HepG2 (cell line): Measurements from ENCODE around the gene PCP4L1. TPM values are rescaled to one million over a fixed set of nuclear protein-coding genes. Genes with fewer than 3 reads are reported as not detected.

Experiments used
- ATAC-seq: fragments of 200-7000 bp; cut with Tn5 transposase; 3 replicates; pipeline ENCODE4 v1.9.1; 2020; ENCODE audit warnings: mild to moderate bottlenecking, moderate library complexity
- BruUV-seq: library from RNA; stranded (reverse); fragments of 400-500 nt; replicated peaks from 2 replicates; lab custom pipeline; 2021; lab: Mats Ljungman, UMichigan
- CTCF ChIA-PET: fragments of 300-600 bp; formaldehyde crosslinking; extraction: SDS; loops from one replicate; lab custom pipeline; 2021; ENCODE audit warnings: low total read pairs, inconsistent platforms, low intra/inter-chr PET ratio; lab: Yijun Ruan, JAX
- POLR2A ChIA-PET: fragments of 350-600 bp; sonication (Branson Sonifier 250); formaldehyde crosslinking; loops from one replicate; lab custom pipeline; 2020; ENCODE audit warnings: antibody characterized with exemption, inconsistent platforms; lab: Yijun Ruan, JAX
- DNase-seq: peaks from one replicate; pipeline ENCODE4 v3.0.0-alpha.2; 2015; ENCODE audit warnings: low spot score
- FAIRE-seq: peaks from 3 replicates; lab custom pipeline; 2011; peaks lifted over from hg19 to GRCh38; lab: Jason Lieb, UNC
- H2AFZ ChIP-seq: one replicate; pipeline ENCODE4 v1.6.1; 2011; ENCODE audit warnings: low read length, inconsistent platforms
- H3K27ac ChIP-seq: fragments of 300-600 bp; 3 replicates; pipeline ENCODE4 v1.8.0; 2011; ENCODE audit warnings: mixed run types, mild to moderate bottlenecking, mixed read lengths, low read length, inconsistent platforms; ENCODE audit not compliant: insufficient read depth; ENCODE audit errors: extremely low read length
- H3K27me3 ChIP-seq, 2 experiments: fragments of 200-600 bp in 1 of 2; 2 replicates in 1 of 2; 3 replicates in 1 of 2; pipeline versions ENCODE4 v1.6.0 to v1.8.0; 2011; ENCODE audit warnings: low read length in 2 of 2, mild to moderate bottlenecking in 2 of 2, moderate library complexity in 2 of 2, inconsistent platforms in 1 of 2; ENCODE audit not compliant: insufficient read depth in 2 of 2, control insufficient read depth in 1 of 2
- H3K36me3 ChIP-seq, 2 experiments: fragments of 200-600 bp in 1 of 2; replicated peaks in 1 of 2; 2 replicates in 1 of 2; 3 replicates in 1 of 2; pipeline versions ENCODE4 v1.5.1 to v1.8.0; 2011; ENCODE audit warnings: low read length in 2 of 2, inconsistent platforms in 1 of 2; ENCODE audit not compliant: insufficient read depth in 2 of 2, control insufficient read depth in 1 of 2
- H3K4me1 ChIP-seq: 2 replicates; pipeline ENCODE4 v1.5.1; 2012; ENCODE audit warnings: low read length, inconsistent platforms; ENCODE audit not compliant: insufficient read depth
- H3K4me2 ChIP-seq: 2 replicates; pipeline ENCODE4 v1.6.0; 2011; ENCODE audit warnings: low read depth, low read length, inconsistent platforms
- H3K4me3 ChIP-seq, 3 experiments: fragments of 200-600 bp in 1 of 3; sonication (generic), shearing (Covaris generic) in 1 of 3; replicated peaks in 1 of 3; 2 replicates each; pipeline ENCODE4 v1.5.1; 2011 to 2016; ENCODE audit warnings: low read length in 3 of 3, inconsistent platforms in 2 of 3, low read depth in 2 of 3, mild to moderate bottlenecking in 2 of 3, control low read depth in 1 of 3, mixed read lengths in 1 of 3; ENCODE audit not compliant: insufficient read depth in 1 of 3
- H3K79me2 ChIP-seq: one replicate; pipeline ENCODE4 v1.6.1; 2011; ENCODE audit warnings: low read length, inconsistent platforms; ENCODE audit not compliant: insufficient read depth
- H3K9ac ChIP-seq: 2 replicates; pipeline ENCODE4 v1.6.0; 2011; ENCODE audit warnings: mild to moderate bottlenecking, low read depth, low read length, inconsistent platforms; ENCODE audit not compliant: insufficient read depth
- H3K9me3 ChIP-seq: 2 replicates; pipeline ENCODE4 v1.5.1; 2012; ENCODE audit warnings: mild to moderate bottlenecking, low read length
- H4K20me1 ChIP-seq: 2 replicates; pipeline ENCODE4 v1.6.0; 2011; ENCODE audit warnings: inconsistent platforms, mild to moderate bottlenecking, low read length, moderate library complexity; ENCODE audit not compliant: insufficient read depth
- SNRNP70 ChIP-seq: fragments of 200-400 bp; formaldehyde crosslinking; IDR thresholded peaks from 2 replicates; pipeline ENCODE4 v1.6.1; 2017; ENCODE audit warnings: mild to moderate bottlenecking, low read depth, low read length, moderate library complexity
- TBP ChIP-seq: sonication (generic); formaldehyde crosslinking; IDR thresholded peaks from 2 replicates; pipeline ENCODE4 v1.5.0; 2020; ENCODE audit warnings: missing genetic modification reagents
- ZNF570 ChIP-seq: sonication (generic); formaldehyde crosslinking; IDR thresholded peaks from 2 replicates; pipeline ENCODE4 v1.4.0; 2020; ENCODE audit warnings: mild to moderate bottlenecking, missing genetic modification reagents, borderline replicate concordance
- ZSCAN22 ChIP-seq: sonication (generic); formaldehyde crosslinking; IDR thresholded peaks from 2 replicates; pipeline ENCODE4 v1.4.0; 2020; ENCODE audit warnings: mild to moderate bottlenecking, missing genetic modification reagents
- WGBS: methylation state at CpG from one replicate; pipeline ENCODE4 v1.1.6; 2017; ENCODE audit warnings: low lambda C conversion rate; 5-methylcytosine and 5-hydroxymethylcytosine counted together
- in situ Hi-C: cut with HindIII; loops from 2 replicates; pipeline ENCODE4 v1.10.0; 2017; ENCODE audit warnings: low pct_unique_long_range_greater_than_20kb; ENCODE audit not compliant: extremely low pct_ligation_motif_present
- intact Hi-C: fragments of 100-400 bp; cut with micrococcal nuclease; formaldehyde crosslinking; loops from one replicate; pipeline ENCODE4 v1.10.0; 2022; ENCODE audit not compliant: unreplicated experiment
- polyA plus RNA-seq, 8 experiments: library from polyadenylated mRNA; depleted of rRNA in 3 of 8; stranded (reverse) in 7 of 8; unstranded in 1 of 8; fragments of >200 nt; fragmentation: Illumina TruSeq in 4 of 8; extraction: Trizol in 4 of 8; gene quantifications; 2 replicates each; pipeline versions ENCODE4 v1.2.1 to v1.2.3, GENCODE V29; 2011 to 2016; ENCODE audit warnings: low read depth in 4 of 8, missing spikeins in 1 of 8, mixed read lengths in 1 of 8; ENCODE audit not compliant: insufficient read depth in 1 of 8
- total RNA-seq, 5 experiments: library from RNA; depleted of rRNA; stranded (reverse); fragments of >200 nt; fragmentation: Illumina TruSeq; extraction: Trizol; gene quantifications; 2 replicates each; pipeline ENCODE4 v1.2.3, GENCODE V29; 2016; ENCODE audit warnings: low read depth in 1 of 5
- TF ChIP-seq, protein P1 (sequence below): sonication (generic); formaldehyde crosslinking; conservative IDR thresholded peaks from 2 replicates; pipeline ENCODE4 v1.8.0; 2022; ENCODE audit warnings: mild to moderate bottlenecking, moderate library complexity, missing genetic modification reagents
- TF ChIP-seq, protein P2 (sequence below), 2 experiments: sonication (generic) in 1 of 2; formaldehyde crosslinking in 1 of 2; IDR thresholded peaks; 2 replicates each; pipeline versions ENCODE4 v1.6.1 to v1.9.0; 2014 to 2022; ENCODE audit warnings: antibody characterized with exemption in 1 of 2, borderline replicate concordance in 1 of 2, inconsistent platforms in 1 of 2, low read depth in 1 of 2, missing genetic modification reagents in 1 of 2

PCP4L1 gene
- total and polyA plus RNA-seq, 2 of the 13 experiments (the other 11 are each of a cell fraction or from before 2014, with no cell fraction given): 0.28 TPM; not detected in 1

GRCh38 chr1:161244888-161245287 is 13.7 kb upstream of the PCP4L1 start:
- BruUV-seq: no TSS peak
- Histone ChIP-seq H3K36me3 (no peaks in the 10 kb centered on the region), H3K9me3 (no peaks in the 10 kb centered on the region), H3K27ac (no peak overlapping the region), H3K27me3 (peaks cover 1 to 2% of the 10 kb centered on the region in 2 experiments; a peak in 3 of 5 replicates), H2AFZ (no peak overlapping the region), H3K4me3 (no peak overlapping the region), H3K4me1 (peaks cover 5% of the 10 kb centered on the region; the same call in 1 of the 2 replicates), H4K20me1 (no peaks in the 10 kb centered on the region), H3K4me2 (no peak overlapping the region)
- ATAC-seq (no peak), FAIRE-seq (no peak)
- CTCF ChIA-PET: no interaction called here
- WGBS: 26% methylated on average over 4 of the region's 4 CpGs
- intact Hi-C loops (no loop called here), in situ Hi-C loops (no loop called here)
- POLR2A ChIA-PET: no interaction called here
- TF ChIP-seq TBP (CRISPR knock-in tag) (no peak), ZNF570 (CRISPR knock-in tag) (no peak), ZSCAN22 (CRISPR knock-in tag) (no peak), SNRNP70 (no peak)
- TF ChIP-seq, protein P1, sequence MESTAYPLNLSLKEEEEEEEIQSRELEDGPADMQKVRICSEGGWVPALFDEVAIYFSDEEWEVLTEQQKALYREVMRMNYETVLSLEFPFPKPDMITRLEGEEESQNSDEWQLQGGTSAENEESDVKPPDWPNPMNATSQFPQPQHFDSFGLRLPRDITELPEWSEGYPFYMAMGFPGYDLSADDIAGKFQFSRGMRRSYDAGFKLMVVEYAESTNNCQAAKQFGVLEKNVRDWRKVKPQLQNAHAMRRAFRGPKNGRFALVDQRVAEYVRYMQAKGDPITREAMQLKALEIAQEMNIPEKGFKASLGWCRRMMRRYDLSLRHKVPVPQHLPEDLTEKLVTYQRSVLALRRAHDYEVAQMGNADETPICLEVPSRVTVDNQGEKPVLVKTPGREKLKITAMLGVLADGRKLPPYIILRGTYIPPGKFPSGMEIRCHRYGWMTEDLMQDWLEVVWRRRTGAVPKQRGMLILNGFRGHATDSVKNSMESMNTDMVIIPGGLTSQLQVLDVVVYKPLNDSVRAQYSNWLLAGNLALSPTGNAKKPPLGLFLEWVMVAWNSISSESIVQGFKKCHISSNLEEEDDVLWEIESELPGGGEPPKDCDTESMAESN (CRISPR knock-in tag): no peak
- TF ChIP-seq, protein P2, sequence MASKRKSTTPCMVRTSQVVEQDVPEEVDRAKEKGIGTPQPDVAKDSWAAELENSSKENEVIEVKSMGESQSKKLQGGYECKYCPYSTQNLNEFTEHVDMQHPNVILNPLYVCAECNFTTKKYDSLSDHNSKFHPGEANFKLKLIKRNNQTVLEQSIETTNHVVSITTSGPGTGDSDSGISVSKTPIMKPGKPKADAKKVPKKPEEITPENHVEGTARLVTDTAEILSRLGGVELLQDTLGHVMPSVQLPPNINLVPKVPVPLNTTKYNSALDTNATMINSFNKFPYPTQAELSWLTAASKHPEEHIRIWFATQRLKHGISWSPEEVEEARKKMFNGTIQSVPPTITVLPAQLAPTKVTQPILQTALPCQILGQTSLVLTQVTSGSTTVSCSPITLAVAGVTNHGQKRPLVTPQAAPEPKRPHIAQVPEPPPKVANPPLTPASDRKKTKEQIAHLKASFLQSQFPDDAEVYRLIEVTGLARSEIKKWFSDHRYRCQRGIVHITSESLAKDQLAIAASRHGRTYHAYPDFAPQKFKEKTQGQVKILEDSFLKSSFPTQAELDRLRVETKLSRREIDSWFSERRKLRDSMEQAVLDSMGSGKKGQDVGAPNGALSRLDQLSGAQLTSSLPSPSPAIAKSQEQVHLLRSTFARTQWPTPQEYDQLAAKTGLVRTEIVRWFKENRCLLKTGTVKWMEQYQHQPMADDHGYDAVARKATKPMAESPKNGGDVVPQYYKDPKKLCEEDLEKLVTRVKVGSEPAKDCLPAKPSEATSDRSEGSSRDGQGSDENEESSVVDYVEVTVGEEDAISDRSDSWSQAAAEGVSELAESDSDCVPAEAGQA (IDR thresholded peaks at IDR 0.05; ENCODE audit: low read depth): no peak
- TF ChIP-seq, protein P2 (CRISPR knock-in tag; IDR thresholded peaks at IDR 0.05; ENCODE audit: borderline replicate concordance): no peak
- TF ChIP-seq, all 625 proteins: peak for 0
- no peak overlapping the region for H3K9ac ChIP-seq
- H3K79me2 ChIP-seq: no peaks in the 10 kb centered on the region
- no peak for DNase-seq
